ENCODE results near the gene KAT2A.

DNA sequence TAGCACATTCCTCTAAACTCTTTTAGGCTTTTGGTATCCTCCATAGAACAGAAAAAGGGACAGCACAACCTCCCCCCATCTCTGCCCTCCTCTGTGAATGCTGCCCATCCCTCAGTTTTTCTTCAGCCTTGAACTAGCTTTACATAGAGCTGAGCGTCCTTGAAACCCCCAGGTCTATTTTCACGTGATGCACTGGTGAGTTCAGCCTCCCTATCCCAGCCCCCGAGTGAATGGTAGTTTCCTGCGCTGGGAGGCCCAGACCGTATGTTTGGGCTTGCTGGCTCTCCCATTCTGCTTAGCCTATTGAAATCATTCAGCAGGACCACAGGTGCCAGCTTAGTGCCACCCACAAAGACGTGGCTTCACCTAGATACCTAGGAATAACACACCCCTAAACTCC, 45.4 kb downstream of the KAT2A start:
- TF ChIP-seq, protein P1, sequence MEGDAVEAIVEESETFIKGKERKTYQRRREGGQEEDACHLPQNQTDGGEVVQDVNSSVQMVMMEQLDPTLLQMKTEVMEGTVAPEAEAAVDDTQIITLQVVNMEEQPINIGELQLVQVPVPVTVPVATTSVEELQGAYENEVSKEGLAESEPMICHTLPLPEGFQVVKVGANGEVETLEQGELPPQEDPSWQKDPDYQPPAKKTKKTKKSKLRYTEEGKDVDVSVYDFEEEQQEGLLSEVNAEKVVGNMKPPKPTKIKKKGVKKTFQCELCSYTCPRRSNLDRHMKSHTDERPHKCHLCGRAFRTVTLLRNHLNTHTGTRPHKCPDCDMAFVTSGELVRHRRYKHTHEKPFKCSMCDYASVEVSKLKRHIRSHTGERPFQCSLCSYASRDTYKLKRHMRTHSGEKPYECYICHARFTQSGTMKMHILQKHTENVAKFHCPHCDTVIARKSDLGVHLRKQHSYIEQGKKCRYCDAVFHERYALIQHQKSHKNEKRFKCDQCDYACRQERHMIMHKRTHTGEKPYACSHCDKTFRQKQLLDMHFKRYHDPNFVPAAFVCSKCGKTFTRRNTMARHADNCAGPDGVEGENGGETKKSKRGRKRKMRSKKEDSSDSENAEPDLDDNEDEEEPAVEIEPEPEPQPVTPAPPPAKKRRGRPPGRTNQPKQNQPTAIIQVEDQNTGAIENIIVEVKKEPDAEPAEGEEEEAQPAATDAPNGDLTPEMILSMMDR (IDR thresholded peaks at IDR 0.05; ENCODE audit: insufficient read depth, low read length, poor library complexity, severe bottlenecking): no peak
- no peak for TF ChIP-seq EZH2phosphoT487 (conservative IDR thresholded peaks at IDR 0.05; ENCODE audit: low read length)
